ENCODE results near the gene XIRP1.

The XIRP1 gene

GRCh38 chr3:39188271-39189149, 3.9 kb downstream of the XIRP1 start:
- Histone ChIP-seq H4K20me1 (ENCODE audit: control insufficient read depth, insufficient read depth, low read depth, low read length) (no peaks in the 10 kb centered on the region), H3K27me3 (ENCODE audit: control insufficient read depth, low read length) (no peaks in the 10 kb centered on the region), H3K4me3 (ENCODE audit: low read length) (no peak overlapping the region), H3K9me3 (ENCODE audit: control insufficient read depth, insufficient read depth, low read length) (no peaks in the 10 kb centered on the region), H3K79me2 (ENCODE audit: control insufficient read depth, low read length) (no peaks in the 10 kb centered on the region), H3K27ac (ENCODE audit: low read depth, low read length) (no peak overlapping the region), H3K36me3 (ENCODE audit: control insufficient read depth, low read length) (no peaks in the 10 kb centered on the region), H3F3A (ENCODE audit: control insufficient read depth, insufficient read depth) (no peaks in the 10 kb centered on the region), H3K4me1 (ENCODE audit: control insufficient read depth, low read length) (peaks cover 3% of the 10 kb centered on the region), H3K9me2 (replicated peaks; ENCODE audit: control insufficient read depth, low read length) (no peaks in the 10 kb centered on the region), H3K4me2 (ENCODE audit: low read length) (no peak overlapping the region)
- TF ChIP-seq CTCF (IDR thresholded peaks at IDR 0.05; ENCODE audit: low read depth, low read length, poor library complexity, severe bottlenecking) (no peak), EZH2phosphoT487 (IDR thresholded peaks at IDR 0.05; ENCODE audit: borderline replicate concordance, low read length) (no peak)

- Histone ChIP-seq H3K4me1 (ENCODE audit: control insufficient read depth, low read length) (peaks cover 3% of the 10 kb centered on the region), H3K4me2 (ENCODE audit: low read length) (no peak overlapping the region), H3K27me3 (ENCODE audit: control insufficient read depth, low read length) (no peaks in the 10 kb centered on the region), H3K36me3 (ENCODE audit: control insufficient read depth, low read length) (no peaks in the 10 kb centered on the region), H3K79me2 (ENCODE audit: control insufficient read depth, low read length) (no peaks in the 10 kb centered on the region), H3K9me3 (ENCODE audit: control insufficient read depth, insufficient read depth, low read length) (no peaks in the 10 kb centered on the region), H3F3A (ENCODE audit: control insufficient read depth, insufficient read depth) (no peaks in the 10 kb centered on the region), H3K9me2 (replicated peaks; ENCODE audit: control insufficient read depth, low read length) (no peaks in the 10 kb centered on the region), H3K4me3 (ENCODE audit: low read length) (no peak overlapping the region), H3K27ac (ENCODE audit: low read depth, low read length) (no peak overlapping the region), H4K20me1 (ENCODE audit: control insufficient read depth, insufficient read depth, low read depth, low read length) (no peaks in the 10 kb centered on the region)
- no peak for TF ChIP-seq EZH2phosphoT487 (IDR thresholded peaks at IDR 0.05; ENCODE audit: borderline replicate concordance, low read length)
- no peak for TF ChIP-seq CTCF (IDR thresholded peaks at IDR 0.05; ENCODE audit: low read depth, low read length, poor library complexity, severe bottlenecking)
Measured at GRCh38 chr3:39187372-39188155, 4.8 kb downstream of the XIRP1 start.

DNA sequence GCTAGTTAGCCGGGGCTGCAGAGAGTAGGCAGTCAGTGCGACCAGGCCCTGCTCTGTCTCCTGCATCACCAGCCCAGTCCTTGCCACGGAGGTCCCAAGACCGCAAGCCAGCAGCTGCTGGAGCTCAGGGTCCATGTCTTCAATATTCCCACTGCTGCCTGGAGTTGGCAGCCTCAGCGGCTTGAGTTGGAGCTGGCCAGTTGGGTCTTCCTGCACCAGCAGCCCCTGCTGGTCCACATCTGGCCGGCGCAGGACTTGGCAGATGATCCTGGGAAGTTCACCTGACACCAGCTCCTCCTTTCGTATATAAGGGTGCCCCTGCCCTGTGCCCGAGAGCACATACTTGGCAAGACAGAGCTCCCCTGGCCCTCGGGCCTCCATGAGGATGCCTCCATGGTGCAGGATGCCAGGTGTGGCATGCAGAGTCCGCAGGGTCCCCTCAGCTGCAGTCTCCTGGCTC, 5.7 kb downstream of the XIRP1 start:
- H3K27me3 ChIP-seq (ENCODE audit: control insufficient read depth, low read length) = no peaks in the 10 kb centered on the region
- H3K79me2 ChIP-seq (ENCODE audit: control insufficient read depth, low read length) = no peaks in the 10 kb centered on the region
- H3F3A ChIP-seq (ENCODE audit: control insufficient read depth, insufficient read depth) = peaks cover 7% of the 10 kb centered on the region
- peaks cover 3% of the 10 kb centered on the region for H3K4me1 ChIP-seq (ENCODE audit: control insufficient read depth, low read length)
- no peaks in the 10 kb centered on the region for H3K9me2 ChIP-seq (replicated peaks; ENCODE audit: control insufficient read depth, low read length)
- H3K9me3 ChIP-seq (ENCODE audit: control insufficient read depth, insufficient read depth, low read length) = no peaks in the 10 kb centered on the region
- no peak overlapping the region for H3K27ac ChIP-seq (ENCODE audit: low read depth, low read length)
- no peak overlapping the region for H3K4me3 ChIP-seq (ENCODE audit: low read length)
- no peaks in the 10 kb centered on the region for H4K20me1 ChIP-seq (ENCODE audit: control insufficient read depth, insufficient read depth, low read depth, low read length)
- TF ChIP-seq CTCF (IDR thresholded peaks at IDR 0.05; ENCODE audit: low read depth, low read length, poor library complexity, severe bottlenecking) (no peak), EZH2phosphoT487 (IDR thresholded peaks at IDR 0.05; ENCODE audit: borderline replicate concordance, low read length) (no peak)
- no peak overlapping the region for H3K4me2 ChIP-seq (ENCODE audit: low read length)
- no peaks in the 10 kb centered on the region for H3K36me3 ChIP-seq (ENCODE audit: control insufficient read depth, low read length)

Data from DOHH2 (cell line).